DMS153 treated with DMSO at 0.1 percent for 48 hours (cell line): ENCODE measurements around the gene MFAP2.
"Not testable (repeated sequence)": the region's sequence is repeated elsewhere in the genome, so short reads cannot be mapped to it uniquely, and the experiment has no call there.

Experiments
- DNase-seq: peaks from one replicate; lab custom pipeline; 2025; ENCODE audit not compliant: unreplicated experiment; lab: John Stamatoyannopoulos, UW

Gene MFAP2

GRCh38 chr1:16931206-16931934, 49.0 kb downstream of the MFAP2 start:
- DNase-seq, result not testable (repeated sequence)

DNA sequence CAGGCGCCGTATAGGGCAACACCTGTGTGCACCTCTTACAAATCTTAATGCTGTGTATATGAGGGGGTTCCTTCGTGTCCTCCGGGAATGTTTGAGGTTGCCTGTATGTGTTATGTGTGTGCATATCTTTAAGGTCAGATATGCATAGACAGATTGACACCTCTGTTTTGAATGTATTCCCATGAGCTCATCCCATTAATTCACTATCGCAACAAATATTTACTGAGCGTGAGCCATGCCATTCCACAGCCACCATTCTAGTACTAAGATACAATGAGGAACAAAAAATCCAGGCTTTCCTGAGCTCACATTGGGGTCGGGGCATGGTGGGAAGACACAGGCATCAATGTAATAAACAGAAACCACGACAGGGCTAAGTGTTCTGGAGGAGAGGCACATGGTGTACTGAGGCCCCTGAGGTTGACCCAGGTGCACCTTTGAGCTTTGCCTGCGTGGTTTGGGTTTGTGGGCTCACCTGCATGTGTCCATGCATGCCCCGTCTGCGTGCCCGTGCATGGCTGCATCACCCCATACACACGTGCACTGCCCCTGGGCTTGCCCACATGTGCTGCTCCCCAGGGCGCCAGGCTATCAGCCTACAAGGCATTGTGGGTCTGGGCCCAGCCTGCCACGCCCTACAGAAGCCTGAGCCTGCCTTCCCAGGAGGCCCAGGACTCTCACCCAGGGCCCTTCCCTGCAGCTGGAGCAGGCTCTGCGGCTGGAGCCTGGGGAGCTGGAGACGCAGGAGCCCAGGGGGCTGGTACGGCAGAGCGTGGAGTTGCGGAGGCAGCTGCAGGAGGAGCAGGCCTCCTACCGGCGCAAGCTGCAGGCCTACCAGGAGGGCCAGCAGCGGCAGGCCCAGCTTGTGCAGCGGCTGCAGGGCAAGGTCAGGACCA, 51.0 kb downstream of the MFAP2 start:
- not testable (repeated sequence) for DNase-seq

DNA sequence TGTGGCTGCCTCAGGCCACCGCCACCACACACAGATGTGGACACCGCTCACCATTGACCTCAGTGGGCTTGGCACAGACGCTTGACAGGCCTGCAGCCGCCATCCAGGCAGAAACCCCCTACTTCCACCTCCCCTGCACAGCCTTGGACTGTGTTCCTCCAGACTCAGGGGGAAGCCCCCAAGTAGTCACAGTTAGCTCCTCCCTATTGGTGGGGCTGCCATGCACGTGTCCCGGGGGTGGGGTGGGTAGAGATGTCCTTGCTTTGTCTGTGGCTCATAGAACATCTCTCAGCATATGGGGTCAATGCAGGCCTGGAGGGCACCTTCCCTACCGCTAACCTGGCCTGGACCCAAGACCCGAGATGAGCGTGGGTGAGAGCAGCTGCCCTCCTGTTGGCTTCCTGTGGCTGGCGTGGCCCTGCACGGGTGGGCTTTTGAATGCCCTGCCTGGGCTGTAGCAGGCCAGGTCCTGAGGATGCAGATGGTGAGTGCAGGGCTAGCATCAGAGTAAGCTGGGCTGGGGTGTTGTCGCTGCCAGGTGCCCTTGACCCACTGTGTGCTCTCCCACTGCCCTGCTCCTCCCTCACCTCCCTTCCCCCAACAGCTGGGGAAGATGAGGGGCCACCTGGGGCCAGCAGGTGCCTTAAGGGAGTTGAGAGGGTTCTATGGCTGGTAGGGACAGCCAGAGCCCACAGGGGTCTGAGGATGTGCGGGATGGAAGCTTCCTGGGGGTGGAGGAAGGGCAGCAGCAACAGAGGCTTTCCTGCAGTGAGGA, 52.5 kb downstream of the MFAP2 start:
- no peak for DNase-seq

- DNase-seq, result no peak
These were observed 53.2 kb downstream of the MFAP2 start for GRCh38 chr1:16927256-16927655.

DNA sequence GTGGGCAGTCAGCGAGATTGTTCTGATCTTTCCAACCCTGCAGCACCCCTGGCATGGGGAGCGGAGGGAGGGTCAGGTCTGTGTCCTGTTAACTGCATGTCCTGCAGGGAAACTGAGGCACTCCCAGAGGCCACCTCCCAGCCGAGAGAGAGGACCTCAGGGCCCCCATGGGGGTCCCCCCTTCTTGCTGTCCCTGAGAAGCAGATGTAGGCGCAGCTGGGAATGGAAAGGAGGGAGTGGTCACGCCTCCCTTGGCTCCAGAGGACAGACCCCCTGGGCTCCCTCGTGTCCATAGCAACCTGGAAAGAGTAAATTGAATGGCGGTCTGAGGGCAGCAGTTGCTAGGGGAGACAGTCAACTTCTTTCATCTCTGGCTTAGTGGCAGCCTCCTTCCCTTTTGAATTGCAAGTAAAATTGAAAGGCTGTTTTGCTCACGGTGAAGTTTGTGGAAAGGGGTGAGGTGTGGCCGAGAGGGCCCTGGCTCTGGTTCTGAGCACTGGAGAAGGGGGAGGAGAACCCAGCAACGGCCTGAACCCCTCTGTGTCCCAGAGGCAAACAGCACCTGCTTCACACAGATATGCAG, 53.8 kb downstream of the MFAP2 start:
- no peak for DNase-seq

GRCh38 chr1:16925635-16926490, 54.6 kb downstream of the MFAP2 start:
- DNase-seq, result no peak

DNA sequence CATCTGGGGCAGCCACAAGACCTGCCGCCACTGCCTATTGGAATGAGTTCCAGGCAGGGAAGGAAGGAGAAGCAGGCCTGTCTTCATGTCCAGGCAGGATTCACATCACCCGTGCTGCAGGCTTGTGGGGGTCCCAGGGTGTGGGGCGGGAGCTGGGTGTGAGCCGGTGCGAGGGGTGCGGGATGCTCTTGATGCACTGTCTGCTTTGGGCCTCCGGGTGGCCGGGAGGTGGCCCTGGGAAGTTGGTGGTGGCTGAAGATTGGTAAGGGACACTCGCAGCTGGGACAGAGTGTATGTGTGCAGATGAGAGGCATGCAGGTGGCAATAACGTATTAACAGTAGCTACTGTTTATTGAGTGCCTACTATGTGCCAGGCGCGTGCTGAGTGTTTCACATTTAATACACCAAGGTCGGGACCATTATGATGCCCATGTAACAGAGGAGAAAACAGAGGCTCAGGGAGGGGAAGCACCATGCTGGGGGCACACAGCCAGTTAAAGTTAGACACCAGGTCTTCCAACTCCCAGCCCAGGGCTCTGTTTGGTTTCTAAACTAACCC, 55.4 kb downstream of the MFAP2 start:
- DNase-seq, result no peak
